ENCODE data around the gene PROX1.

DNA sequence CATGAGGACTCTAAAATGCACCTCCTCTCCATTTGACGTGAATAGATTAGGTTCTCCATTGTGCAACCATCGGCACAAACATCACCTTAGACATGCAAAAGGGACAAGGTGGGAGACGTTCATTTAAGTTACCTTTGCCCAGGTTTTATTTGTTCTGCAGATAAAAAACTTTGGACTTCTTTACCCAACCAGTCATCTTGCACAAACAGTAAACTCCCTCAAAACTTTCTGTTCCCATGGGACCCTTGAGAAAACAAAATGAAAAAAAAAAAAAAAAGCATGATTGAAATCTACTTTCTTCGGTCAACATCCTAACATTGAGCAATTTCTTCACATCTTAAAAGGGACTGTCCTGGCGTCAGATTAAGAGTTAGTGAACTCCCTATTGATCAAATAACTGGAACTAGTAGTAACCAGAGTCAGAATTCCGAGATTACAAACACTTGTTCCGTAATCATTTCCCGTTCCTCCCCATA is 31.4 kb upstream of the PROX1 start:
- TF ChIP-seq CTCF (IDR thresholded peaks at IDR 0.05; ENCODE audit: low read depth, low read length, poor library complexity, severe bottlenecking): no peak
- TF ChIP-seq EZH2phosphoT487 (IDR thresholded peaks at IDR 0.05; ENCODE audit: borderline replicate concordance, low read length): no peak

Data from DOHH2 (cell line).